ENCODE data around the gene EEF2KMT. TPM values are rescaled to one million over a fixed set of nuclear protein-coding genes. Genes with fewer than 3 reads are reported as not detected.
"Not testable (repeated sequence)": the region's sequence is repeated elsewhere in the genome, so short reads cannot be mapped to it uniquely, and the experiment has no call there.

The EEF2KMT gene
- total RNA-seq, result 4.9 TPM
- long read RNA-seq, transcript EEF2KMT-202 (7 exons, 2,268 nt), result minor isoform, 5 of 27 reads
- long read RNA-seq, transcript EEF2KMT-201 (8 exons, 2,390 nt), result major isoform, 11 of 27 reads
- long read RNA-seq, partial matches to known transcripts, result 1 of 27 reads
- long read RNA-seq, other reads (novel, unspliced or antisense), result 8 of 27 reads

- DNase-seq (peak; percentile 100), ATAC-seq (peak; percentile 100)
- intact Hi-C loops (cut with micrococcal nuclease), result not testable (repeated sequence)
These were observed at the start of gene EEF2KMT for GRCh38 chr16:5097470-5098220. EEF2KMT (minus strand) TSS chr16:5097795; CDS start chr16:5097739, 56 bp downstream.

- intact Hi-C loops (cut with micrococcal nuclease); DNase-seq; ATAC-seq: not testable (repeated sequence)
These were observed 47.0 kb upstream of the EEF2KMT start for GRCh38 chr16:5144621-5144956.

GRCh38 chr16:5143761-5144620 lies 46.4 kb upstream of the EEF2KMT start:
- no peak for ATAC-seq

GRCh38 chr16:5140151-5140550 lies 42.6 kb upstream of the EEF2KMT start:
- ATAC-seq; intact Hi-C loops (cut with micrococcal nuclease); DNase-seq: not testable (repeated sequence)

More at GRCh38 chr16:5143761-5144620, 46.4 kb upstream of the EEF2KMT start:
- DNase-seq, result no peak
- intact Hi-C loops (cut with micrococcal nuclease), result no loop called here

GRCh38 chr16:5134739-5135452 lies 37.3 kb upstream of the EEF2KMT start:
- intact Hi-C loops (cut with micrococcal nuclease); ATAC-seq; DNase-seq: not testable (repeated sequence)

GRCh38 chr16:5132915-5133600 lies 35.5 kb upstream of the EEF2KMT start:
- ATAC-seq; intact Hi-C loops (cut with micrococcal nuclease); DNase-seq: not testable (repeated sequence)

- ATAC-seq; intact Hi-C loops (cut with micrococcal nuclease); DNase-seq: not testable (repeated sequence)
These were observed 33.9 kb upstream of the EEF2KMT start for GRCh38 chr16:5131467-5132004.

- intact Hi-C loops (cut with micrococcal nuclease); ATAC-seq: not testable (repeated sequence)
- peak; percentile 73 for DNase-seq
These were observed 19.9 kb upstream of the EEF2KMT start for GRCh38 chr16:5117300-5118087.

GRCh38 chr16:5116780-5117295 lies 19.2 kb upstream of the EEF2KMT start:
- DNase-seq; intact Hi-C loops (cut with micrococcal nuclease); ATAC-seq: not testable (repeated sequence)

GRCh38 chr16:5110933-5111332 lies 13.3 kb upstream of the EEF2KMT start:
- ATAC-seq; DNase-seq; intact Hi-C loops (cut with micrococcal nuclease): not testable (repeated sequence)

- DNase-seq, result peak; percentile 69
- intact Hi-C loops (cut with micrococcal nuclease), result no loop called here
- ATAC-seq, result peak; percentile 82
These were observed 11.0 kb upstream of the EEF2KMT start for GRCh38 chr16:5108505-5109158.

- DNase-seq; ATAC-seq; intact Hi-C loops (cut with micrococcal nuclease): not testable (repeated sequence)
These were observed 7.4 kb upstream of the EEF2KMT start for GRCh38 chr16:5105039-5105438.

GRCh38 chr16:5103296-5104032 lies 5.9 kb upstream of the EEF2KMT start:
- ATAC-seq; DNase-seq; intact Hi-C loops (cut with micrococcal nuclease): not testable (repeated sequence)

- DNase-seq; intact Hi-C loops (cut with micrococcal nuclease); ATAC-seq: not testable (repeated sequence)
These were observed 1.6 kb upstream of the EEF2KMT start for GRCh38 chr16:5099174-5099573.

- intact Hi-C loops (cut with micrococcal nuclease); ATAC-seq: not testable (repeated sequence)
These were observed 895 bp upstream of the EEF2KMT start for GRCh38 chr16:5098221-5099159.

More at GRCh38 chr16:5098221-5099159, 895 bp upstream of the EEF2KMT start:
- peak; percentile 88 for DNase-seq

All from left ventricle myocardium superior (tissue), 1 donor.